Activated CD8-positive, alpha-beta memory T cell treated with anti-CD3 and anti-CD28 coated beads, Interleukin-2, amount 50 U/mL, for 1 hour (primary cell): ENCODE measurements around the gene SF3A1.

Experiments
- DNase-seq: peaks from one replicate; pipeline ENCODE4 v3.0.0-alpha.2; 2020; ENCODE audit errors: extremely low read depth

SF3A1 gene

DNA sequence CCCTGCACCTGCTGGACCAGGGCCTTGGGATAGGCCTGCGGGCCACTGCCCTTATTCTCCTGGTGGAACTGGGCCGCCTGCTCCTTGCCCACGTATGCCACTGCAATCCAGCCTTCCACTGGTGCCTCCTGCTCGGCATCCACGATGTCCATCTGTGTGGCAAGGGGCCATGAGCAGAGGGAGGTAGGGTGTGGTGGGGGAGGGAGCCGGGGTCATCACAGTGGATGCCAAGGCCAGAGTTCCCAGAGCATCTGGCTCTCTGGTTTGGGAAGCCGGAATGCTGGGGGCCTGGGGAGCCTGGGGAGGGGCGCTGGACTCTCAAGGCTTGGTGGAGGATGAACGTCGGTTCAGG lies 29.9 kb upstream of the SF3A1 start:
- no peak for DNase-seq

DNA sequence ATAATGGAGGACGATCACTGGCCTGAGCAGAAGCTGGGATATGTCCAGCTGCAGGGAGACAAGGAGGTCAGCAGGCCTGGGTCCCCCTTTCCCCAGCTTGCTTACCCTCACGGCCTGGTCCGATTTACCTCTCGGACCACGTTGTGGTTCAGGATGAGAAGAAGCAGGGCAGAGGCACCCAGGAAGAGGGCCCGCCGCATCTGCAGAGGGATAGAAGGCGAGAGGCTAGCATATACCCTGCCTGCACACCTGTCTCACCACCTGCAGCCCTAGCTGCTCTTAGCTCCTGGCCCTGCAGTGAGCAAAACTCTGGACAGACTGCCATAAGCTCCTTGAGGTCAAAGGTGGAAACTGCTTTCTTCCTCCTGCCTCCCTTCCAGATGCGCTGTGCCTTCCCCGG lies 29.2 kb upstream of the SF3A1 start:
- no peak for DNase-seq

DNA sequence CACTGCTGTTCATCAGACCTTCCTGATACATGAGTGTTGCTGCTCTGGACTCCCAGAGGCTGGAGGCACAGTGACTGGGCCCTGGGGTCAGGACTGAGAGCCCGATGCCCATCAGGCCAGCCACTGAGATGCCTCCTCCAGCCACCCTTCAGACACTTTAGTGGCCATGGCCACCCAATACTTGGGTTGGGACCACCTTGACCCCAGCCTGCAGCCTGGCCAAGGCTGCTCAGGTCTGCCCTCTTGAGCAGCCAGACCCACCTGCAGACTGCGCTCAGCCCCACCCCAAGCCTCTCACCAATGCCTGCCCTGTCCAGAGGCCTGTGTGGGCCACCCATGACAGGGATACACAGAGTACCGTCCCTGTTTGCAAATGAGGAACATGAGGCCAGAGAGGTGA lies 26.4 kb upstream of the SF3A1 start:
- DNase-seq, result no peak

DNA sequence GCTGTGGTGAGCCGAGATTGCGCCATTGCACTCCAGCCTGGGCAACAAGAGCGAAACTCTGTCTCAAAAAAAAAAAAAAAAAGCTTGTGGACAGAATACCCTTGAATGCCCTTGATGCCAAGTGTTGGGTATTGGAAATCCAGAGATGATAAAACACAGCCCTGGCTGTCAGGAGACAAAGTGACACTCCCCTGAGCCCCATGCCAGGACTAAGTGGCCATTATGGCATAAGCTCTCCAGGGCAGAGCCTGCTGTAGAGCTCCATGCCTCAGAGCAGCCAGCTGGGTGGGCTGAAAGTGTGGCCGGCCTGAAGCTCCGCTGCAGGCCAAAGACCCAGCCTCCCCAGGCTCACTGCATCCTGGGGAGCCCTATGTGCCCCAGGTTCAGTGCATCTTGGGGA lies 25.6 kb upstream of the SF3A1 start:
- no peak for DNase-seq

DNA sequence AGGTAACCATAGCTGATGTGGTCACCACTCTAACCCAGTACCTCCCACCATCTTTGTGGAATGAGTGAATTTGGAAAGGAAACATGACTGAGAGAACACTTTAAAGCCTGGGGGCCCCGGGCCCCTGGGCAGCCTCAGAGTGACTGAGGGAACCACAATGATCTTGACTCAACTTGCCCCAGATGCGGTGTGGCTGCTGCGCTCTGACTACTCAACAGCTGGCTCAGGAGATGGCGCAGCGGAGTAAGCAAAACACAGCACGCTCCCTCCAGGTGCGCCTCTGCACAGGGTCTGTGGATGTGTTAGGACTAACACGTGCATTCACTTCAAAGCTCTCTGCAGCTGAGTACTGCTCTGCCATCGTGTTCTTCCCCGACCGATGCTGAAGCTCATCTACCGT lies 24.6 kb upstream of the SF3A1 start:
- DNase-seq, result no peak

DNA sequence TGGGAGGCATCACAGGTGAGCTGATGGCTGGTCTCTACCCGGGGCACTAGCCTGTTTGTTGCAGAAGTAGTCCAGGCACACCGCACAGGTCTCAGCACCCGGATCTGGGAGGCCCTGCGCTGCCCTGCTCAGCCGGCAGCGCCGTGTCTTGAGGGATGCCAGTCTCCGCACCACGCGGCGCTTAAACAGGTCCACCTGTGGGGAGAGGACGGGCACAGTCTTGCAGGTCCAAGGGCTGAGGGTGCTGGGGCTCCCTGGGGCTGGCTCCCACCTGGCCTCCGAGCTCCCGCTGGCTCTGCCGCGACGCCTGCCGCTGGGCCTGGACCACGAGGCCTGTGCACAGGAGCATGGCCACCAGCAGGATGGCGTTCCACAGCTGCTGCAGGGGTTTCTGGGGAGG lies 23.3 kb upstream of the SF3A1 start:
- no peak for DNase-seq

DNA sequence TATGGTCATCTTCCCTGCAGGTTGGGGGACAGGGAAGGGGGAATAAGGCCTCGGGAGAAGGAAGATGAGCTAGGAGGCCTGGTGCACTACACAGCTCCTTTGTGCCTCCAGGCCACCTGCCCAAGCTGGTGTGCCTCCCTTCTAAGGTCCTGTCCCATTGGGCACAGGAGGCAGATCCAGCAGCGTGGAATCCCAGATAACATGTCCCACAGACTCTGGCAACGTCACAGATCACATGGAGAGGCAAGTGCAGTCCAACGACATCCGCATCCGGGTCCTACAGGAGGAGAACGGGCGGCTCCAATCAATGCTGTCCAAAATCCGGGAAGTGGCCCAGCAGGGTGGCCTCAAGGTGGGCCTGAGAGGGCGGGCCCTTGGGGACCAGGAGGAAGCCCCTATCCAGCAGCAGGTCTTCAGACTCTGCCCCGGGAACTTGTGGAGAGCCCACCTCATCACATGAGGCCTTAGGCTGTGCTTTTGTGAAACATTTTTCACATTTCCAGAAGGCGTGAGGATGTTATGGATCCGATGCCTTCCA lies 18.7 kb upstream of the SF3A1 start:
- no peak for DNase-seq

DNA sequence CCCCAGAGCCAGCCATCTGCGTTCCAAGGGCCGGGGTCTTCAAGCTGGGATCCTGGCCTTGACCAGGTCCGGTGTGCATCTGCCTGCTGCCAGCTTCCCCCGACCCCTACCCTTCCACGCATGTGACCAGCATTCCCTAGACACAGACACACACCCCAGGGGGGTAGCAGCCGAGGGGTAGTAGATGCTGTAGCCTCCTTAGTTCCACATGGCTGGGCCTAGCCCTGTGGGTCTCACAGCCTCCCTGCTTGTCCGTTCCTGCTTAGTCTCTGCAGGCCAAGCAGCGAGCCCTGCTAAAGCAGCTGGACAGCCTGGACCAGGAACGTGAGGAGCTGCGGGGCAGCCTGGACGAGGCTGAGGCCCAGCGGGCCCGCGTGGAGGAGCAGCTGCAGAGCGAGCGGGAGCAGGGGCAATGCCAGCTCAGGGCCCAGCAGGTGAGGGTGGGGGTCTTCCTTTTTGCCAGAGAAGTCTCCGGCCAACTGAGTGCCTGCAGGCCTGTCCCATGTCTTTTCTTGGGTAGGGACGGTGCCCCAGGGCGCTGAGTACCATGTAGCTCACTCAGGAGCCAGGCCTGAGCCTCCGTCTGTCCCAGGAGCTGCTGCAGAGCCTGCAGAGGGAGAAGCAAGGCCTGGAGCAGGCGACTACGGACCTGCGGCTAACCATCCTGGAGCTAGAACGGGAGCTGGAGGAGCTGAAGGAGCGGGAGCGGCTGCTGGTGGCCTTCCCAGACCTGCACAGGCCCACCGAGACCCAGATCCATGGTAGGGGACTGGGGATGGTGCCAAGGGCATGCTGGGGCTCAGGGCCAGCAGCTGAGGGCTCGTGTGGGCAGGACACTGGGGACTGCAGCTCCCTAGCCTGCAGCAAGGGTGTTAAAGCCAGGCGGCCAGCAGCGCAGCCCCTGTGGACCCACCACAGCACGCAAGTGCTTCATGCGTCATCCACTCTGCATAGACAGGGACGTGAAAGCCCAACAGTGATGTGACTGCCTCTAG lies 16.9 kb upstream of the SF3A1 start:
- no peak for DNase-seq

DNA sequence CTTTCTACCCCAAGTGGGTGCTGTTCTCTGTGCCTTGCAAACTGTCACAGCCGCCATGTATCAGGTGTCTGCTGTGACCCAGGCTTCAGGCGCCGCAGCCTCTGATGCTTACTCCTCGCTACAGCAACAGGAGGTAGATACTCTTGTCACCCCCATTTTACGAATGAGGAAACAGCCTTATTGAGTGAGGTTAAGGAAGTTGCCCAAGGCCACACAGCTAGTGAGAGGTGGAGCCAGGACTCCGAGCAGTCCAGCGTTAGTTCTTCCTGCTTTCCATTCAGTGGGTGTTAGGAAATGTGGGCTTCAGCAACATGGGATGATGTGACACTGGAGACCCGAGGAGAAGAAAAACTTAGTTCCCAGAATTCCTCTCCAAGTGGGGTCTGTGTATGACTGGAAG lies 16.2 kb upstream of the SF3A1 start:
- DNase-seq, result no peak

DNA sequence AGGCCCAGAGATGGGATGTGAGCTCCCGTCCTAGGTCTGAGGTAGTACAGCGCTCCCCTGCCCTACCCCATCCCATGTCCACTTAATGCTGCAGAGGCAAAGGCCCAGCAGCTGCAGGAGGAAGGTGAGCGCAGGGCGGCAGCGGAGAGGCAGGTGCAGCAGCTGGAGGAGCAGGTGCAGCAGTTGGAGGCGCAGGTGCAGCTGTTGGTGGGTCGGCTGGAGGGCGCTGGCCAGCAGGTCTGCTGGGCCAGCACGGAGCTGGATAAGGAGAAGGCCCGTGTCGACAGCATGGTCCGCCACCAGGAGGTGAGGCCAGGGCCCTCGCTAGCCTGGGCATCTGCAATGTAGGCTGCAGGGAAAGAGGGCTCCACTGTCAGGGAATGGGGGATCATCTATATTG lies 15.3 kb upstream of the SF3A1 start:
- DNase-seq, result no peak

DNA sequence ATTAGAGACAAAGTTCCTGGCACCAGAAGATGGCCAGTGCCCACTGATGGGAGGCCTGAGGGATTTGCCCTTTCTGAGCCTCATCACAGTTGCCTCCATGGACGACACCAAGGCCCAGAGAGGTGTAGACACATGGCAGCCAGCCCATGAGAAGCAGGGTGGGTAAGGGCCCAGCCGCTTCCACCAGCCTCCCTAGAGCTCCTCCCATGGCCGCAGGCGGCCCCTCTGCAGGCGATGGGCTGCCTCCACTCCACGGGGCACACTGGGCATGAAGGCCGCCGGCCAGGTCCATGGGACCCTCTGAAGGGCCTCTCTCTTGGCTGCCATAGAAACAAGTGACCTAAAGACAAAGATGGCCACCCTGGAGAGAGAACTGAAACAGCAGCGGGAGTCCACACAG lies 14.6 kb upstream of the SF3A1 start:
- DNase-seq, result no peak

DNA sequence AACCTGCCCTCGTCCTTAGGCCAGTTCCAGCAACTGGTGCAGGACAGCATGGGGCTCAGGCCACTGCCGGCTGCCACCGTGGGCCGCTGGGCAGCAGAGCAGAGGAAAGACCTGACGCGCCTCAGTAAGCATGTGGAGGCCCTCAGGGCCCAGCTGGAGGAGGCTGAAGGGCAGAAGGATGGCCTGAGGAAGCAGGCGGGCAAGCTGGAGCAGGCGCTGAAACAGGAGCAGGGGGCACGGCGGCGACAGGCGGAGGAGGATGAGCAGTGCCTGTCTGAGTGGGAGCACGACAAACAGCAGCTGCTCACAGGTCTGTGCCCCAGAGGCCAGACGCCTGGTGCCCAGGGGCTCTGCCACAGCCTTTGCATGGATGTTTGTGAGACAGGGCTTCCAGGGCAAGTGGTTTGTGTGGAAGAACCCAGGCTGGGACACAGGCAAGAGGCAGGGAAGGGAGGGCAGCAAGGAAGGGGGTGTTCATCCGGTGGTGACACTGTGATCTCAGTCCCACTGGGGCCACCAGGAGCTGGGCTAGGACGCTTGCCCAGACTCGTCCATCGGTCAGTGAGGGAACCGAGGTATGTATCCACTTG lies 14.0 kb upstream of the SF3A1 start:
- DNase-seq, result no peak

DNA sequence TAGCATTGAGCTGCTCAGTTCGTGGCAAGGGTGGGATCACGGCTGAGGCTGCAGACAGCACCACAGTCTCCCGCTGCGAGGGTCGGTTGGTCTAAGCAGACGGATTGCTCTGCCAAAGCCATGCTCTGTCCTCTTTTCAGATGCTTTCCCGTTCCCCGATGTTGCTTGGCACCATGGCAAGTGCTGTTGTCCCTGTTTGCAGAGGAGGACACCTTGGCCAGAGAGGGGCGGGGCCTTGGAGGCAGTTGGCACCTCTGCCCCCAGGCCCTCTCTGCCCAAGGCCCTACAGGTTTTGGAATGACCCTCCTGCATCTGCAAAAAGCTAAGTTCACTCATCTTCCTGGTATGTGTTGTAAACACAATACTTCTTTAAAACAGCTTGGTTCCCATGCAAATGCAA lies 11.7 kb upstream of the SF3A1 start:
- DNase-seq, result no peak

DNA sequence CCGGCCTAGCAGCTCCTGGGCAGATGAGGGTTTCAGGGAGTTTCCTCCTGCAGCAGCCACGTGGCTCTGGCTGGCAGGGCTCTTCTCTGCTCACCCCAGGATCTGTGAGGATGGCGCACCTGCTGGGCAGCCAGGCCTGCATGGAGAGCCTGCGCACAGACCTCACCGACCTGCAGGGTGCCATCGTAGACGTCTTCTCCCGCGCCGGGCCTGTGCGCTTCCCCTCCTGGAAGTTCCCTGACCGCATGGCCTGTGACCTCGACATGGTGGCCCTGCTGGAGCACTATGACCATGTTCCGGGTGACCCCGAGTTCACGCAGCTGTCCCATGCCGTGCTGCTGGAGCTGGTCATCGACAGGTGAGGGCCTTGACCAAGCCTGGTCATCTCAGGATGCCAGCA lies 9.2 kb upstream of the SF3A1 start:
- no peak for DNase-seq

DNA sequence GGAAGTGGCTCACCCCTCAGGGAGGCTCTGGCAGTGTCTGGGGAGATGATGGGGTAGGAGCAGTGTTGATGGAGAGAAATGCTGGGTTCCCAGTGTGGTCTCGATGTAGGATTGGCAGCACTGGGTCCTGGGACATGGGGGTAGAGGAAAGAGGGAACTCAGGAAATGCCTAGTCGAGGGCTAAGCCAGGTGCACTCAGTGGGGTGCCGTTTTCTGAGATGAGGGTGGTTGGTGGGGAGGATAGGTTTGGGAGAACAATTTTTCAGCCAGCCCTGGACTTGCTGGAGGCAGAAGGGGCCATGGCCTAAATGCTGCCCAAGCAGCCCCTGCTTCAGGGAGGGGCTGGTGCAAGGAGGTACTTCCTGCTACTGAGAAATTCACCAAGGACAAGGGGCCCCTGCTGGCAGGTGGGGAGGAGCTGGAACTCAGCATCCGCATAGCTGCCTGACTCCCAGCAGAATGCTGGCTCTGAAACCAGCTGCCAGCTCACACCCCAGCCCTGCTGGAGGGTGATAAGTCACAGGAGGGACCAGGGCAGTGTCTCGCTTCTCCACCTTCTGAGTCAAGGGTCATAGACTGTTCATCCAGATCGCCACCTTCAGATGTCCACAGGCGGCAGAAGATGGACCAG lies 6.1 kb upstream of the SF3A1 start:
- DNase-seq, result no peak

DNA sequence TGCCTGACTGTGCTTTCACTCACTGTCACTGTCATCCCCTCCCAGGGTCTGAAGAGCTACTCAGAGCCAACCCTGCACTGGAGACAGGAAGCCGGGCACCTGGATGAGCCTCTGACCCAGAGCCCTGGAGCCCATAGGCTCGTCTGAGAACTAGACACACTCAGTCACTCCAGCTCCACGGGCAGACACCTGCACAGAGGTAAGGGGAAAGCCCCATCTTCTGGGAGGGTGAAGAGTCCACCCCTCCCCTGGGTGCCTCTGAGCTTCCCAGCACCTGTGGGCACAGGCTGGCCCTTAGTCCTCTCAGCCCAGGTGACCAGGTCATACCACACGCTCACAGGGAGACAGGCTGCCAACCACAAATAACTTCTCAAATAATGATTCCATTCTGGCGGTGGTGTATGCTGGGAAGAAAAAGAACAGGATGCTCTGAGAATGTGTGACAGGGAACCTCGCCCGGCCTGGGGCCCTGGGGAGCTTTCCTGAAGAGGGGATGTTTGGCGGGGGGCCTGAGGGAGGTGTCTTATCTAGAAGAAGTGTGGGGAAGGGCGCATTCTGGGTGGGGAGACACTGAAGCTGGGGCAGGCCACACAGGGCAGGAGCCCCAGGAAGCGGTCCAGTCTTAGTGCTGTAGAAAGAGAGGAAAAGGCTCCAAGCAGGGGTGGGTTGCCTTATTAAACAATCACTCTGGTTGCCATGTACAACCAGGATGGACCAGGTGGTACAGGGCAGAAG lies 5.4 kb upstream of the SF3A1 start:
- no peak for DNase-seq

DNA sequence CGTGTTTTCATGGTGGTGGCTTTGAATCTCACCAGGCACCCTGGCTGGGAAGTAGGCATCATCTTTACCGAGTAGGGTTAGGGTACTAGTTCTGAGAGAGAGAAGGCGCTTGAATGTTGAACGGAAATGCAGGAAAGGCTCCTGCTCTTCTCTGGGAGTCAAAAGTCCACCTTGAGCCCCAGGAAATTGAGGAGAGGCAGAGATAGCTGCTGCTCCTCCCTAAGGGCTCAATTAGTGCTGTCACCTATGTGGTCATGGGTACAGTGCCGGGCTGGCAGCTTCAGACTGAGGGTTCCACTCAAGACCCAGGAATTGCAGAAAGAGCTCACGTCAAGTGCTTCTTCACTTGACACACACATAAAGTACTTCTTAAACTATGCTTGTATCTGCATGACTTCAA lies 1.8 kb upstream of the SF3A1 start:
- DNase-seq, result no peak

DNA sequence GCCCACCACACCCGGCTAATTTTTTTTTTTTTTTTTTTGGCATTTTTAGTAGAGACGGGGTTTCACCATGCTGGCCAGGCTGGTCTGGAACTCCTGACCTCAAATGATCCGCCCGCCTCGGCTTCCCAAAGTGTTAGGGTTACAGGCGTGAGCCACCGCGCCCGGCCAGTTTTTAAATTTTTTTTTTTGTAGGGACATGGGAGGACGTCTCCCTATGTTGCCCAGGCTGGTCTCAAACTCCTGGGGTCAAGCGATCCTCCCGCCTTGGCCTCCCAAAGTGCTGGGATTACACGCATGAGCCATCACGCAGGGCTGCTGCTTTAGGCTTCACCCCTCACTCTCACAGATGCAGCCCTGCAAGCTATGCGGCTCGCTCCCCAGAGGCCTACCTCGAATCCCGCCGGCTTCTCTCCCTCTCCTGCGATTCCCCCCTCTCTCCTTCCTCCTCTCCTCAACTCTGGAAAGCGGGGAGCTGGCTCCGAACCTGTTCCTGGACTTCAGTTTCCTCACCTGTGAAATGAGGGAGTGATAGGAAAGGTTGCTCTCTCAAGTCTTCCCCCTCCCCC lies 1.0 kb upstream of the SF3A1 start:
- no peak for DNase-seq

DNA sequence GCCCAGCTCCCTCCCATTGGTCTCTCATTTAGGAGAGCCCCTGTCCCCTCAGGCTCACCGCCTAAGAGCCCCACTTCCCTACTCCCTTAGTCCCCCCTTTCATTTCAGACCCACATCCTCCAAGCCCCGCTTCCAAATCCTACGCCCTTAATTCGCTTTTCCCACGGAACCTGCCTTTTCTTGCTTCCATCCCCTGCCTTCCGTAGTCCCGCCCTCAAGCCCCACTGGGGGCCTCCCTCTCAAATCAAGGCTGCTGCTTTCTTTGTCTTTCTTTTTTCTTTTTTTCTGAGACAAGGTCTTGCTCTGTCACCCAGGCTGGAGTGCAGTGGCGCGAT lies 509 bp upstream of the SF3A1 start:
- peak; percentile 10 for DNase-seq

DNA sequence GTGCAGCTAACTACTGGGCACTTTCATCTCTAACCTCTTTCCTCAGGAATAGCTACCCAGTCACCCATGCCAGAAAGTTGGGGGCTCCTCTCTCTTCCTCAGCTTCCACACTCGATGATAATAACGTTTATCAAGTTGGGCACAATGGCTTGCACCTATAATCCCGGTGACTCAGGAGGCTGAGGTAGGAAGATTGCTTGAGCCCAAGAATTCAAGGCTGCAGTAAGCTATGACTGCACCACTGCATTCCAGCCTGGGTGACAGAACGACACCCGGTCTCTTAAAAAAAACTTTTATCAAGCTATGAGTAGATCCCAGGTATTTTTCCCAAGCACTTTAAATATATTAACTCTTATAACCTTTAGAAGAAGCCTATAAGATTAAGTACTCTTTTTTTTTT lies 2.0 kb downstream of the SF3A1 start:
- DNase-seq, result no peak

DNA sequence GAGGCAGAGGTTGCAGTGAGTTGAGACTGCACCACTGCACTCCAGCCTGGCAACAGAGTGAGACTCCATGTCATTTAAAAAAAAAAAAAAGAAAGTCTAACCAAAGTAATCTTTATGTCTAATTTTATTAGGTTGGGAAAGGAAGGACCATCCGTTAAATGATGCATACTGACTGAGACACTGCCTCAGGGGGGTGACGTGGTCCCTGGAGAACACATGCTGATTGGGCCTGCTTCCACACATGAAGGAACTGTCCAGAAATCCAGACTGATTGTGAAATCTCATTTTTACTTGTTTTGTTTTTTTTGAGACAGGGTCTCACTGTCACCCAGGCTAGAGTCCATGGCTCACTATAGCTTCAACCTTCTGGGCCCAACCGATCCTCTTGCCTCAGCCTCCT lies 5.5 kb downstream of the SF3A1 start:
- no peak for DNase-seq

DNA sequence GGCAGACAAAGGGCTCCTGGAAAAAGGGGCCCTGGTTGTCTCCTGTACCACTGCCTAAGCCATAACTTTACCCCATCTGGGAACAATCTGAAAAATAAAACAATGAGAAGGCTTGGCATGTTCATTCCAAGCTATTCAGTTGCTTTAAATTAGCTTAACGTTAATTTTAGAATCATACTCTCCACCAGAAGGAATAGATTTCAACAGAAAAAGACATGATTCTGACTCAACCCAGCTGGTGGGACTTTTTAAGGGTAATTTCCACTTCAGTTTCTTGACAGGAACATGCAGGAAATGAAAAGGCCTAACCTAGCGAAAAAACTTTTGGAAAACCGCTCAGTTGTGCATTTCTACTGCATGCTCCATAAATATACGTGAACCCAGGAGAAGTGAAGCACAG lies 7.9 kb downstream of the SF3A1 start:
- DNase-seq, result no peak
